Heart left ventricle (tissue), 13 donors: ENCODE data around the gene TAS1R3.

Experiments used
- POLR2A ChIP-seq, 2 donors: fragments of 450-650 bp; IDR thresholded peaks; one replicate each; pipeline ENCODE4 v1.6.1; 2017; ENCODE audit warnings: antibody characterized with exemption in 2 of 2, mild to moderate bottlenecking in 2 of 2, moderate library complexity in 2 of 2
- TF ChIP-seq, protein P1 (sequence below), 12 donors: fragments of 200-600 bp; sonication (generic) in 4 of 12; IDR thresholded peaks; one replicate each; pipeline versions ENCODE4 v1.5.0 to v1.8.0; 2018 to 2022; ENCODE audit warnings: antibody characterized with exemption in 12 of 12, mild to moderate bottlenecking in 5 of 12
- donor health status: ischemic (EF 13 %, LVEDD 7.1; RV severe dilation, severe dysfunction).
- donor health status: DM: no; HTN: yes; CAD: no.
- donor health status: DM: no; HTN: no; CAD: no.
- donor health status: ischemic (EF 25% LVEDD 6.9; RV normal size, moderate dysfunction).
- donor health status: ischemic (EF 25% LVEDD 5.7; RV mildly dilated, moderate dysfunction).
- donor health status: ischemic (EF 35%, LVEDD 5.7; RV mildly dilated, moderate dysfunction).
- donor health status: nonischemic (EF 11% LVEDD 7.7; RV severe dilation, severe dysfunction).
- donor health status: DM: yes; HTN: yes; CAD: no.
- donor health status: PGD.
- donor health status: ischemic (EF 29% LVEDD 5.4; RV normal size, mild dysfunction).
- donor health status: nonischemic (EF 23%, LVEDD 6.1; RV moderate dilation, normal function).

- TF ChIP-seq, protein P1, sequence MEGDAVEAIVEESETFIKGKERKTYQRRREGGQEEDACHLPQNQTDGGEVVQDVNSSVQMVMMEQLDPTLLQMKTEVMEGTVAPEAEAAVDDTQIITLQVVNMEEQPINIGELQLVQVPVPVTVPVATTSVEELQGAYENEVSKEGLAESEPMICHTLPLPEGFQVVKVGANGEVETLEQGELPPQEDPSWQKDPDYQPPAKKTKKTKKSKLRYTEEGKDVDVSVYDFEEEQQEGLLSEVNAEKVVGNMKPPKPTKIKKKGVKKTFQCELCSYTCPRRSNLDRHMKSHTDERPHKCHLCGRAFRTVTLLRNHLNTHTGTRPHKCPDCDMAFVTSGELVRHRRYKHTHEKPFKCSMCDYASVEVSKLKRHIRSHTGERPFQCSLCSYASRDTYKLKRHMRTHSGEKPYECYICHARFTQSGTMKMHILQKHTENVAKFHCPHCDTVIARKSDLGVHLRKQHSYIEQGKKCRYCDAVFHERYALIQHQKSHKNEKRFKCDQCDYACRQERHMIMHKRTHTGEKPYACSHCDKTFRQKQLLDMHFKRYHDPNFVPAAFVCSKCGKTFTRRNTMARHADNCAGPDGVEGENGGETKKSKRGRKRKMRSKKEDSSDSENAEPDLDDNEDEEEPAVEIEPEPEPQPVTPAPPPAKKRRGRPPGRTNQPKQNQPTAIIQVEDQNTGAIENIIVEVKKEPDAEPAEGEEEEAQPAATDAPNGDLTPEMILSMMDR (IDR thresholded peaks at IDR 0.05): no peak
- TF ChIP-seq POLR2A (IDR thresholded peaks at IDR 0.05): no peak
These were observed 45.3 kb upstream of the TAS1R3 start for GRCh38 chr1:1285611-1286311.
